Activated effector memory CD4-positive, alpha-beta T cell treated with Interleukin-2 at 50 U/mL for 16 hours (primary cell): ENCODE measurements around the gene ERICH3.

Experiments
- DNase-seq: peaks from one replicate; pipeline ENCODE4 v3.0.0-alpha.2; 2020

Gene ERICH3

DNA sequence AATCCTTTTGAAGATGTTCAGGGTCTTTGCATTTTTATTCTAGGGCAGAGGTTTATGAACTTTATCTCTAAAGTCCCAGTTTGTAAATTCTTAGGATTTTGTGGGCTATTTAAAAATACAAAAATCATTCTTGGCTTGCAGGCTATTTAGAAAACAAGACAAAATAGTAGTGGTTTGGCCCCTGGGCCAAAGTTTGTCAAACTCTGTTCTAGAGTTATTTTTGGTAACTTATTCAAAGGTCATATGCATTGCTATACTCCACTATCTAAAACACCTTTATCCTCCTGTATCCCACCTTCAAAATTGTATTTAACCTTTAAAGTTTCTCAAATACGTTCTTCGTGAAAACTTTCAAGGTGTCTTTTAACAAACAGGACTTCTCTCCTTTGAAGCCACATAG, 85.7 kb downstream of the ERICH3 start:
- no peak for DNase-seq

DNA sequence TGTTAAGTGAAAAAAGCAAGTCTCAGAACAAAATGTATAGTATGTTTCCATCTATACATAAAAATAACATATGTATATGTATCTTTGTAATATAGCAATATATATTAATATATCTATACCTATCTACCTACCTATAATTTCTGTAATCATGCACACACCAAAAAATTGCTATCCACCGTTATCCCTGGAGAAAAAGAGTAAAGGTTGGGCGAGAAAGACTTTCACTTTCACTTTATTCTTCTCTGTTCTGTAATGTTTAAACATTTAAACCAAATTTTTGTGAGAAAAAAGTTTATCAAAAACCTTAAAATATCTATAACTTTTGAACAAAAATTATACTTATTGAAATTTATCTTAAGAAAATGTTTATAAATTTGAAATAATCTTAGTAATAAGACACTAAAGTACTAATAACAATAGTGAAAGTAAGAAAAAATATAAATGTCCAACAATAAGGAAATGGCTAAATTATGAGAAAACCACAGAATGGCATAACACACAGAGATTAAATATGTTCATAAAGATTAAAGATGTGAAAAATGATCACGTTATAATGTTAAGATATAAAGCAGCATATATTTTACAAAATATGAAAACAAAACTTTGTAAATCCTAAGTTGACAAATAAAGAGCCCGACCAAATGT, 87.2 kb downstream of the ERICH3 start:
- no peak for DNase-seq

DNA sequence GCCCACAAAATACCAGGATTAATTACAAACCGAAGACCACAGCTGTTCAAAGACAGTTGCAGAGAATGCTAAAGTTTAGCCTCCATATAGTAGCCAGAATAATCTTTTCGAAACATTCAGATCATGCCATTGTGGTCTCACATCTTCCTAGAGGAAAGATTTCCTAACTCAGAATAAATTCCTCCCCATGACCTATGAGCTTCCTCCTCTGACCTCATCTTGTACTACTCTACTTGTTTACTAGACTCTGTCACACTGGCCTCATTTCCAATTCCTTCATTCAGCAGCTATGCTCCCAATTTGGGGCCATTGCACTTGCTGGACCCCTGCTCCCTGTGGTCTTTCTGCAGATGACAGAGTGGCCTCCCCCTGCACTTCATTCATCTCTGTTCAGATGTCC, 89.4 kb downstream of the ERICH3 start:
- DNase-seq = no peak

DNA sequence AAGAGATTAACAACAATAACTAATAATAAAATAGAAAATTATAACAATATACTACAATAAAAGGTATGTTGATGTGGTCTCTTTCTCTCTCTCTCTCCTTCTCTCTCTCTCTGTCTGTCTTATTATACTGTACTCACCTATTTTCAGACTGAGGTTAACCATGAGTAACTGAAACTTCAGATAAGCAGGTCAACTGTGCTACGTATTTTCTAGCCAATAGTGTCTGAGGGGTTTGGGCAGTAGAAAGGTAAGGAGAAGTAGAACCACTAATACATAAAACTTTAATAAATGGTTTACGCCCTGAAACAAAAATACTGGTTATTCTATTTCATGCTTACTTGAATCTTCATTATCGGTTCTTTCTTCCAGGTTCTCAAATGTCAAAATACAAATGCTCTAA, 90.2 kb downstream of the ERICH3 start:
- DNase-seq = no peak

DNA sequence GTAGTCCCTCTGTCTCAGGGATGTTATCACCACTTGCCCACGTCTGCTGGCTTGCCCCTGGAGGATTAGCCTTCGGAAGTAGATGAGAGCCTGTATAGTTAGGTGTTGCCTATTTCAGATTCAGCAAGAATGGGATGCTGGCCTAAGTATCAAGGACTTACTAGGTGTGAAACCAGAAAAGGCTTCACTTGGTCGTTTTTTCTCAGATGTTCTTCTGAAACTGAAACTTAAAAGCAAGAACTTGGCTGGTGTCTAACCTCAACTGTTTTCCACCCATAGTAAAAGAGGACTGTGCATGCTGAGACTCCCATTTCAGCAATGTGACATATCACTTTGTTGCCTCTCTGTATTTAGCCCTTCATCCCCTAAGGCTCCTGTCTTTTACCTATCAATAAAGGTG, 94.2 kb downstream of the ERICH3 start:
- DNase-seq = no peak

DNA sequence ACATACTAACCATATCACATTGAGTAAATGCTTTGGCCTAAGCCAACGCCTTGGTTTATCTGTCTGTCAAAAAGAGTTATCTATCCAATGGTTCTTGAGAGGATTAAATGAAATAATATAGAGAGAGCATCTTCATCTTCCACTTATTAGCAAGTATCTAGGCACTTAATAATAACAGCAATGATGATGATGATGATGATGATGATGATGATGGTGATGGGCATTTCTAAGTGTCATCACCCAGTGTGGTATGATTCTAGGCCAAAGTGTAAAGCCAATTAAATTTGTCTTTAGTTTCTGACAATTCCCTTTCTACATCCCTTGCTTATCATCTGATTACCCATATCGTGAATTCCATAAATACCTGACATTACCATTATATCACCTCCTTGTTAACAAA, 95.5 kb downstream of the ERICH3 start:
- no peak for DNase-seq

DNA sequence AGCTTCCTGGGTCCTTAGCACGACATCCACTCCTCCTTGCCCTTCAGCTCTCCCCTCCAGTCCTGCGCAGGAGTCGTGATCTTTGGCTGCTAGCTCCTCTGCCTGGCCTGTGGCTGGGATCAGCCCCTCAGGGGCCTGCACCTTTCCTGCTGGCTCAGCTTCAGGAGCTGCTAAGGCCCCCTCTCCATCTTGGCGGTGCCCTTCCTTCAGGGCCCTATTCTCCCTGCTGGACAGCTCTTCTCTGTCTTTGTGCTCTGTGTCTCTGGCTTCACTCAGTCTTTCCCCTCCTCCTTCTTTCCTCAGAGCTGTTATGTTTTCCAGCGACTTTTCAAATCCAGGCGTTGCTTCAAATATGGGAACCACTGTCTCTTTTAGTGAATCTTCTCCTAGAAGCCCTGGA, 101.7 kb downstream of the ERICH3 start:
- no peak for DNase-seq

DNA sequence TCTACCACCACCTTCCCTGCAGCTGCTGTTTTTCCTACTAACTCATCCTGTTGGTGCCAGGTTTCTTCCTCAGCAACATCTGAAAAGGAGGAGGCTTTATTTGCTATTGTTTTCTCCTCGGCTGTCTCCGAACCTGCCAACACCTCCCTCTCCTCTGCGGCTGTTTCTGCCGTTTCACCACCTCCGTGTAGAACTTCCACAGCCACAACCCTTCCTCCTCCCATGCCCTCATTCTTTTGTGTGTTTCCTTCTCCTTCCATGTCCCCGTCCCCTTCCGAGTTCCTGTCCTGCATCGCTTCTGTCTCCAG, 102.1 kb downstream of the ERICH3 start:
- no peak for DNase-seq

DNA sequence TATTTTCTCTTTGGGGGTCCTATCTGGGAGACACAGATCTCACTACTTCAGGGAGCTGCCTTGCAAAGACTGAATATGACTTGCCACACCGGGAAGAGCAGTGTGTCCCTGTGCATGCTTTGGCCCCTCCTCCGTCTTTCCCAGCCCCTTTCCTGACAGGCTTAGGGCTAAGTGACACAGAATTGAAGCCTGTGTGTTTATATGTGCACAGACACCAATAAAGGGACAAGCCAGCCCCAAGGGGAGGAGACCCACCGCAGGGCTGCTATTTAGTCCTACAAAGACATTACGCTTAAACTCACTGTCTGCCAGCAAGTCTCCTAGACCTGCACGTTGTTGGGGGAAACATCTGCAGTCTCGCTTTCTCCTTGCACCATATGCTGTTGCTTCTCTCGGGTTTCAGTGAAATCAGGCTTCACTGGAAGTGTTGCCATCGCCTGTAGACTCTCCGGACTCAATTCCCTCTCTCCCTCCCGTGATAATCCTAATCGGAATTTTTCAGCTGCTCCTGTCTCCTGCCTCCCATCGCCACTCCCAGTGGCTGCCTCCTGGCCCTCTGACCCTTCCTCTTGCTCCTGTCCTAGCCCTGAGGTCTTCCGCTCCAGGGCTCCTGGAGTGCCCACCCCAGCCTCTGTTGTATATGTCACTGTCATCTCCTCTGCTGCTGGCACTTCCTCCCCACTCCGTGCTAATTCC, 102.6 kb downstream of the ERICH3 start:
- DNase-seq = no peak

DNA sequence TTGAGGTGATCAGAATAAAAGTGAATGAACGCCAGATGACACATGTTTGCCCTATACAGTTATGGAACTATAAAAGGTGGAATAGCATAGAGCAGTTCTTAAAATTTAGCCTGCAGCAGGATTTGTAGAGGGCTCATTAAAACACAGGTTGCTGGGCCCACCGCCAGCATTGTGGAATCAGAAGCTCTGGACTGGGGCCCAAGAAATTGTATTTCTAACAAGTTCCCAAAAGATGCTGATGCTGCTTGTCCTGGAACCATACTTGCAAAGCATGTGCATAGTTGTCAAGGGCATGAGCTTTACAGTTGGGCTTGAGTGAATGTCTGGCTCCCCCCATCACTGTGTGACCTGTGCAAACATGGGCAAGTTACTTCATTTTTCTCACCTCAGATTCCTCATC, 123.7 kb downstream of the ERICH3 start:
- DNase-seq = no peak

DNA sequence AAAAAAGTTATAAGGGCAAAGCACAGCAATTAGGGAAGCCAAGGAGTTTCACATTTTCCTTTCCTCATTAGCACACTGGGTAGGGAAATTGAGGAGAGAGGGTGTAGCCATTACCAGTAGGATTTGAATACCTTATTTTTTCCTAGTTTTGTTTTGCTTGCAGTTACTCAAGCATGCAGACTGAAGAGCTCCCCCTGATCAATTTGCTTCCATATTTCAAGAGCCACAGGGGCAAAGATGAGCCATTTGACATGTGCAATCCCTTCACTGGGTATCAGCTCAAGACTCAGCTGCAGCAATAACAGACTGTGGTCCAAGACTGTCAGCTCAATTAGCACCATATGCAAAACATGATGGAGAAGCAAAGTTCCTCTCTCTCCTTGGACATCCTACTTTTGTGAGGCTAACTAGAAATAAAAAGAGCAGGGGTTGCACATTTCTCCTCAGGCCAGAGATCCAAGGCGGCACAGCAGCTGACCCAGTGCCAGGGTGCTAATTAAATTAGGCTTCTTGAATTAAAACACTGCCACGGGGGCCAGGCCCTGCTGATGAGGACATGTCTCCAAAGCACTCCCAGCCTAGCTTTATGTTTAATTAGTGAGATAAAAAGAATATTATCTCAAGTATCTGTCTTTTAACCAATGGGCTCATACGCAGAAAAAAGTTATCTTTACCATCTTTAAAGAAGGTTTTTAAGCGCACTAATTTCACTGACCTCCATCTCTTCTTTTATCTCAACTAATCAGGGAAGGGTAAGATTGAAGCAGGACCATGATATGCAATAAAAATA, 124.4 kb downstream of the ERICH3 start:
- DNase-seq = no peak

DNA sequence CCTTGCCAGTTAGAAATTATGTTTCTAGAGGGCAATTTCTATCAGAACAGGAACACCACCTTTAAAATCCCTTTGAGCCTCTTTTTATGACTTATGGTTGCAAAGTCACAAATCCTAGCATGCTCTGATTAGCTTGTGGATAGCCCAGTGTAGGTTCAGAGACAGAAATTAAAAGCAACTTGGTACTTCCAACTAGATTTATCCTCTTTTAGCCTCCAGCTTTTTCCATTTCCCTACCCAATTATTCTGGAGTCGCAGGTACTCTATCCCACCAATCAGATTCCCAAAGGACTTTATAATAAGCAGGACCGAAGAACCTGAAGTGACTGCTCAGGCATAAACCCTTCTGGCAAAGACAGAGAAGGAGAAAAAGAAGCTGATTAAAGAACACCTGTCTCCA, 127.8 kb downstream of the ERICH3 start:
- no peak for DNase-seq

DNA sequence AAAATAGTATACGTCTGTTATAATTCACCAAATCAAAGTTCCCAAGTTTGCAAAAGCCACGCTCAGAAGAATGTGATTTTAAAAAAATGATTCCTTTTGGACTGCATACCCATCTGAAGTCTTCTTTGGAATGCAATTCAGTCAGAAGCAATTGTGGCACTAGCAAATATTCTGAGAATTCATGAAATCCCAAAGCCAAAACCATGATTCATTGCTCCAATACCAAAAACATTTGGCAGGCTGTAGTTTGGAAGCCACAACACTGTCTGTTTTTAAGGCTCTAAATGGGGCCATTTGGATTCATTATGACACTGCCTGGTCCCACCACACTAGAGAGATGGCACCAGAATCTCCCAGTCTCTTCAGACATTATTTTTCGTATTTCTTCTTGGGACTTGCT, 139.4 kb downstream of the ERICH3 start:
- no peak for DNase-seq

DNA sequence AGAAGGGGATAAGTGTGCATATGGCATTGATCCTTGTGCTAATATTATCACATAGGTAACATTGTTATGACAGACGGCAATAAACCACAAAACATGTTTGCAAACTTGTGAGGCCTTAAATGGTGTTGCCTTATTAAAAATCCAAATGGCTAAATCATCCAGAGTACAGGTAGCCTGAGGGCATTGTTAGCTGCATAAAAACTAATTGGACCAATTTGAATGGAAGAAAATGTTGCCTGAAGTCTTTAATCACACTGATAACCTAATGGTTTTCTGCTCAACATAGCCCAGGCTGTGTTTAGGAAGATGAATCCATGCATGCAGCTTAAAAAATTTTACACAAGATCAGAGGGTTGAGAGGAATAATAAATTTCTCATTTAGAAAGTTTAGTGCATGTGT, 141.8 kb downstream of the ERICH3 start:
- no peak for DNase-seq

DNA sequence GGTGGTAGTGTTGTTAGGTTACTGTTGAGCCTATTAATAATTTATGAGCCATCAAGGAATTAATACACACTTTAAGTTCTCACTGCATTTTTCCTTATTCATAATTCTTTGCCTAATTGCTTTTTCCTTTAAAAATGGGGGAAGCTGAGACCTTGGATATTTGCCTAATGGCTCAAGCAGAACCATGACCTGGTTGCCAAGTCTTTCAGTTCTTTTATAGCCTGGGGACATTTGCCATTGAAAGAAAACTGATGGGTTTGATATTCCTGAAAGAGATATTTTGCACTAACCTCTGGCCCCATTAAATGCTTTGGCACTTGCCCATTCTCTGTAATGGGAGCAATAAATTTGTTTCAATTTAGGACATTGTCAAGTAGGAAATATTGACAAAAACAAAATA, 142.7 kb downstream of the ERICH3 start:
- no peak for DNase-seq

DNA sequence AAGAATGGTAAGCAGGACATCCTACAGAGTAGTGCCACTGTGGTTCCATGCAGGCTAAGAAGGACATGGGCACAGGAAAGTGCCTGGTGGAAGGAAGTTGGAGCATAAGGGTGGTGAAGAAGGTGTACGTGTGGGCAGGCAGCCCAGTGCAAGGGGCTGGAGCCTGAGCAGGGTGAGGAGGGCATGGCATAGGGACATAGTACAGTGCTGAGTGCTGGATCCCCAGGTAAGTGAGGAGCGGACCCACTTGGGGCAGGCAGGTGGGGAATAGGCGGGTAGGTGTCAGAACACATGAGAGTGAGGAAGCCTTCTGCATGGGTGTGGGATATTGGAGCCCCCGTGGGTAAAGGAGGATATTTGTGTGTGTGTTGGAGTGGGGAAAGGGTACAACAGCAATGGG, 145.5 kb downstream of the ERICH3 start:
- no peak for DNase-seq

DNA sequence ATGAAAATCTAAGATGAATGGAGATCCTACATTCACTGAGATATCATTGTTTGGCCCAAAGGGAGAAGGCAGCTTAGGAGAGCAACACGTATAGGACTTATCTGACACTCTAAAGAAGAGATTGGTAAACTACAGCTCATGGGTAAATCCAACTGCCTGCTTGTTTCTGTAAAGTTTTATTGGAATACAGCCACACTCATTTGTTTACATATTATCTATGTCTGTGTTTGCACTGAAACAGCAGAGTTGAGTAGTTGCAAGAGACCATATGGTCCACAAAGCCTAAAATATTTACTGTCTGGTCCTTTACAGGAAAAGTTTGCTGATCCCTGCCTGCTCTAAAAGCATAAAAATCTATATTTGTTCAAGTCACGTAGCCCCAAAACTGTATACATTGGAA, 146.9 kb downstream of the ERICH3 start:
- no peak for DNase-seq

DNA sequence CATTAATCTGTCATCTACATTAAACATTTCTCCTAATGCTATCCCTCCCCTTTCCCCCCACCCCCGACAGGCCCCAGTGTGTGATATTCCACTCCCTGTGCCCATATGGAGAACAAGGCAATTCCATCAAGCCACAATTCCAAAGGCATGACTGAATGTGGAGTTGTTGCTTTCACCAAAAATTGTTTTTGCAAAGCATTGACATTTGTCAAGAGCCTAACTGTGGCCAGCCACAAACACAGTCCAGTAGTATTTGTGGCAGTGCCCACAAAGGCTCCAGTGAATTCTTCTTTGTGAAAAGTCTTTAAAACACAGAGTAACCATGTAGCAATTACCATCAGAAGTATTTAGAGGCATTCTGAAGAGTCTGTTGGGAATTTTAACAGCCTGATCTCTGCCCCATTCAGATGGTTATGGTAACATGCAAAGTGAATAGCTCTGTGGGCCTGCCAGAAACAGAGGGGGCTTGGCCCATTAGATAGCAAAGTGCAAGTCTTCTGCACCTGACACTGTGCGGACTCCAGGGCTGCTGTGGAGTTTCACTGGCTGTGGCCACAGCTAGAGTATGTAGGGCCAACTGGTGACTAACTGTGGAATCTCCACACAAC, 149.6 kb downstream of the ERICH3 start:
- DNase-seq = no peak

DNA sequence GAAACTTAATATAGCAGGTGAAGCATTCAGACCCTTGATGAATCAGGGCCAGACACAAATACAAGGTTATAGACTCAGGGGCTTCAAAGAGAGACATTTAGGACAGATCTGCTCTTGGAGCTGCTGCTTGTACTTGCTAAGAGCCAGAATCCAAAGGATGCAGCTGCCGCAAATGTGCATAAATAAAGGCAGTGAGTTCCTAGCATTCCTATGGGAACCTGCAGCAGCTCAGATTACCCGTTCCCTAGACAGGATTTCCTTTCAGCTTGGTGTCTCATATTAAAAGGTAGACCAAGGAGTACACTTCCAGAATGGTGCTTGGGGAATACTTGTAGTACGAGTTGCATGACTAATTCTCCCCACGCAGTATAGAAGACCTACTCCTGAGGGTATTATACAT, 151.4 kb downstream of the ERICH3 start:
- DNase-seq = no peak
